Measurements from ENCODE around the gene MSL3B.

MSL3B gene

DNA sequence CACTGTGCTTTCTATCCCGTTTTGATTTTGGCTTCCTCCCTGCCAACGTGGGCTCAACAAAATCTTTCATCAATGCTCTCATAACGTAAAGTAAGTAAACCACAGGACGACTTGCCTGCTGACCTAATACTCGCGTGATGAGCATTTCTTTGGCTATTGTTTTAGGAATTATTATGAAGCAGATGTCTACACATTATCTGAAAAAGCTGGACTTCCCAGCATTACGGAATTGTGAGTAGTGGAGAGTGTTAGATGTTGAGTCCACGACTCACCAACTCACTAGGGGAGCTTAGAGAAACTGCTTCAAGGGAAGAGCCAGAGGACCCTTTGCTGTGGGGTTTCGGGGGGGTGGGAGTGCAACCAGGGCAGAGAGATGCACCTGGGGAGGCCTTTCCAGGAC, 35.8 kb downstream of the MSL3B start:
- DNase-seq = no peak

DNA sequence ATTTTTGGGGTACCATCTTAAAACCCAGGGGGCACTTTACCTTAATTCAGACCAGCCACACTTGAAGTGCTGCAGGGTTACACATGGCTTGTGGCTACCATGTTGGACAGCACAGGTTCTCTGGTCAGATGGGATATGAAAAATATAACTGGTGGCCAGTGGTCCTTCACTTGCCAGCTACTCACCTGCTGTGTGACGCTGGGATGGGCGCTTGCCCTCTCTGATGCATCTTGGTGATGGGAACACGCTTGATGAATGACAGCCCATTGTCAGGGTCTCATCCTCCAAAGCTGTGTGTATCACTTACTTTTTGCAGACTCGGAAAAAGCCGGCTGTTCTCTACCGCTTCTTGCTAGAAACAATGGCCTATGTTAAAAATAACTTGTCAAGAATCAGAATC, 36.3 kb downstream of the MSL3B start:
- no peak for DNase-seq

DNA sequence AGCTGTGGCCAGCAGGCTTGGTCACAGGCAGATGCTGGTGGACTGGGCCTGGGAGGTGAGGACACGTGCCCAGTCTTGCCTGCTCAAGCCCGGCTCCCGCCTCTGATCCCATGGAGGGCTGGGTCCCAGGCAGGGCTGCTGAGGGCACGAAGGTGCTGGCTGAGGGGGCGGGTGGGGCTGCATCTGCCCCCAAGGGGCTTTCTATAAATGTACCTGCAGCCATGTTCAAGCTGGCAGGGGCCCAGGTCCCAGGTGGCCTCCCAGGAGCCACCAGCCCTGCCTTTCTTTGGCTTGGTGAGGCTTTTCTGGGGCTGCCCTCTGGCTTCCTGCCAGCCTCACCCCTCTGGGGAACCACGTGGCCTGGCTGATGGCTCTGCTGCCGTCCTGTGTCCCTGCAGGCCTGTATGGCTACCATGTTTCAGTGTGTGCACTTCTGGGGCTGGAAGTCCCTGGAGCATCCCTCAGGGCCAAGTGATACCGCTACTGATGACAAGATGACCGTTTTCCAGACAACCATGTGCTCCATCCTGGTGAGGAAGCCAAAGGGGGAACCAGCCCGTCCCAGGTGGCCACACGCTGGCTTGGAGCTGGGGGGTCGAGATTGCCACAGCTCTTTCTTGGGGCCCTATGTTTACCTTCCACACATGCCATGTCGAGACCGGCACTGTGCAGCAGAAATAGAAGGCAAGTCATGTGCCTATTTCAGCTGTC, 37.0 kb downstream of the MSL3B start:
- no peak for DNase-seq

DNA sequence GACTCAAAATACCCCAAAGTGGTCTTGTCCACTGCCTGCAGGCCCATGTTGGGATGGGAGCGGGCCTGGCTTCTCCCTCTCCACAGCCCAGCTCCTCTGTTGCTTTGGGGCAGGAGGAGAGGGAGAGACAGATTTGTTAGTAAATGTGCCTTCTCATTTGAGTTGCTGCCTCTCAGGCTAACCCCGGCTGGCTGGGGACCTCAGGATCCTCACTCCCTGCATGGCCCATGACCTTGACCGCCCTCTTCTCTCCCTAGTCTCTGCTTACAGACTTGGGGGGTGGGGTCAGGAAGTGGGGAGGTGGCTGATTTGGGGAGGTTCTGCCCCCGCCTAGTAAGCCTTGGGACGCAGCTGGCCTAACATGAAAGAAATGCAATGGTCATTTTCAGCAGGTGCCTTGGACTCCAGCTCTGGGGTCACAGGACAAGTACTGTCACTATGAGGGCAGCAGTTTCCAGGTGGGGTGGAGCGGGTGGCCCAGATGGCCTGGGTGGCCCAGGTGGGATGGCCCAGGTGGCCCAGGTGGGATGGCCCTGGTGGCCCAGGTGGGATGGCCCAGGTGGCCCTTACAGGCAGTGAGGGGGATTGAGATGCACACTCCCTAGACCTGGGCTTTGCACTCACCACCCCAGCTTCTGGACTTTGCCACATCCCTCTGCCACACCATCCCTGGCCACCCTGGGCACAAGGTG, 37.9 kb downstream of the MSL3B start:
- no peak for DNase-seq

DNA sequence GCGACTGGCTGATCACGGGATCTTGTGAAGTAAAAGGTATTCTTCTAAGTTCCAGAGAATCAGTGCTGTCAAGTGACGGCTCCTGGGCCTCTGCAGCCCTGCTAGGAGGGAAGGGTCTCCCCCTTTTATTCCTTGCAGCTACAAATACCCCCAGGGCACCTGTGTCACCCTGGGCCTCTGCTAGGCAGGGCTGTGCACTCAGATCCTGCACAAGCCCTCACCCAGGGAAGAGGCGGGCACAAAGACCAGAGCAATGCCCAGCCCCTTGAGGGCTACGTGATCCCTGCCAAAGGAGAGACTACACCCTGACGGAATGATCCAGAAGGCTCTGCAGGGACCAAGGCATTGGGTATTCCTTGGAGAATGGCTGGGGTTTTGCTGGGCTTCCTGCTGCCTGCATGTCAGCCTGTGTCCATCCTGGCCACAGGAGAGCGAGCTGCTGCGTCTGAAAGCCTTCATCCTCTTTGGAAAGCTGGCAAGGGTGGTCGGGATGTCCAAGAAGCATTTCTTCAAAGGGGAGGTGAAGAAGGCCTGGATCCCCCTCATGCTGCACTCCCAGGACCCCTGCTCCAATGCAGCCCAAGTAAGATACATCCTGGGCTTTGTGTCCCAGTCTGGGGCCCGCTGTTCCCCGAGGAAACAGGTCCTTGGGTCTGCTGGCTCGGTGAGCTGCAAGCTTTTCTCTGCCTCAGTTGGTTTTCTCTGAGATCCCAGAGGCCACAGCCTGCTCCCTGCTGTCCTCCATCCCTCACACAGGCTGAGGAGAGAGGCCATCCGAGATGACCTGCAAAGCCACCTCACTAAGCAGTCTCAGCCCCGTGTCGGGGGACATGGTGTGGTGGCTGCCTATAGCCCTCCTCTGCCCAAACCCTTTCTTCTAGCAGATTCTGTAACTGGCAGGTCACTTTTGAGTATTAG, 38.7 kb downstream of the MSL3B start:
- DNase-seq = no peak

DNA sequence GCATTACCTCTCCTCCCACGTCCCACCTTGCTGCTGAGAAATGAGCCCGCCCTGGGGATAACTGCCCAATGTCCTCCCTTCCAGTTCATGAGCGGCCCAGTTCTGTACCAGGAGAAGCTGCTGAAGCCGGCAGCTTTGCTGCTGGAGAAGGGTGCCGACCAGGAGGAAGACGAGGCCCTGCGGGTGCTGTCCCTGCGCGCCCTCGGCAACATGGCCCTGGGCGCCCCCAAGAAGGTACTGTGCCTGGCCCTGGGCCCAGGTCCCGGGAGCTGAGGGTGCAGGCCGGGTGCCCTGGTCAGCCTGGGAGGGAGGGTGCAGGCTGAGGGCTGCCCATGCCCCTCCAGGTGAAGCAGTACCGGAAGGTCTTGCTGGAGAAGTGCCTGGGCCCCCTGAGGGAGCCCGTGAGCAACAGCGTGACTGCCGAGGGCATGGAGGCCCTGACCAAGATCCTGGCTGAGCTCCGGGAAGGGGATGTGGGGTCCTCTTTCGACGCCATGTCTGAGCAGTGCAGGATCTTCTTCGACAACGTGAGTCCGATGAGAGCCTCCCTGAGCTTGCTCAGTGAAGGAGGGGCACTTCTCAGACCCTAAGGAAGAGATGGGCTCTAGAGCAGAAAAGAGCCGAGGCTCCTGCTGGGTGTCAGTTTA, 39.5 kb downstream of the MSL3B start:
- DNase-seq = no peak

DNA sequence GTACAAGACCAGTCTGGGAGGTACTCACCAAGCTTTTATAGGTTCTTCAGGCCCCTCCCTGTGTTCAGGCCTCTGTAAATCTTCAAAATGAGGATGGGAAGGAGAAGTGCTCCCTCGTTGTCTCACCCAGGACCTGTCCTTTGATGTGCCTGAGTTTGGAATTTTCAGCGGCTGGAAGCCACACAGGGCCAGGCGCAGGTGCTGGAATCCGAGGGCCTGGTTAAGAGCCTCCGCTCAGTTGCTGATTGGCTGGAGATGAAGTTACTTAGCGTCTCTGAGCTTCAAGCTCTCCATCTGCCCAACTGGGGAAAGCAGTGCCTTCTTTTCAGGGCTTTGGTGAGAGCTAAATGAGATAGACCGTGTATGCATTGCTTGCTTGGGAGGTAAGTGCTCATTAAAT, 43.8 kb downstream of the MSL3B start:
- DNase-seq = no peak

DNA sequence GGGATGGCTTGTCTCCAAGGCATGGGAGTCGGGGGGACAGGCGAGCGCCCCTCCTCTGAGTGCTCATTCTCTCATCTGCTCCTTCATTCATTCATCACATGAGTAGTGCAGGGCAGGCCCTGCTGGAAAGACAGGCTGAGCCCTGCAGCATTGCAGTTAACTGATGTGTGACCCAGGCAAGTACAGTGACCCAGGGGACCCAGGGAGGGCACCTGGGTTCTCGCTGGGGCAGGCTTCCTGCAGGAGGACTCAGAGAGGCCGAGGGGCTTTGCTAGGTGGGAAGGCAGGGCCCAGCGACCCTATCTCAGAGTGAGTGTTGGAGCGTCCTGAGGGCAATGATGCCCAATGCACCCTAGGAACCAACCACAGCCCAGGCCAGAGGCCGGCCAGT, 44.5 kb downstream of the MSL3B start:
- DNase-seq = no peak

DNA sequence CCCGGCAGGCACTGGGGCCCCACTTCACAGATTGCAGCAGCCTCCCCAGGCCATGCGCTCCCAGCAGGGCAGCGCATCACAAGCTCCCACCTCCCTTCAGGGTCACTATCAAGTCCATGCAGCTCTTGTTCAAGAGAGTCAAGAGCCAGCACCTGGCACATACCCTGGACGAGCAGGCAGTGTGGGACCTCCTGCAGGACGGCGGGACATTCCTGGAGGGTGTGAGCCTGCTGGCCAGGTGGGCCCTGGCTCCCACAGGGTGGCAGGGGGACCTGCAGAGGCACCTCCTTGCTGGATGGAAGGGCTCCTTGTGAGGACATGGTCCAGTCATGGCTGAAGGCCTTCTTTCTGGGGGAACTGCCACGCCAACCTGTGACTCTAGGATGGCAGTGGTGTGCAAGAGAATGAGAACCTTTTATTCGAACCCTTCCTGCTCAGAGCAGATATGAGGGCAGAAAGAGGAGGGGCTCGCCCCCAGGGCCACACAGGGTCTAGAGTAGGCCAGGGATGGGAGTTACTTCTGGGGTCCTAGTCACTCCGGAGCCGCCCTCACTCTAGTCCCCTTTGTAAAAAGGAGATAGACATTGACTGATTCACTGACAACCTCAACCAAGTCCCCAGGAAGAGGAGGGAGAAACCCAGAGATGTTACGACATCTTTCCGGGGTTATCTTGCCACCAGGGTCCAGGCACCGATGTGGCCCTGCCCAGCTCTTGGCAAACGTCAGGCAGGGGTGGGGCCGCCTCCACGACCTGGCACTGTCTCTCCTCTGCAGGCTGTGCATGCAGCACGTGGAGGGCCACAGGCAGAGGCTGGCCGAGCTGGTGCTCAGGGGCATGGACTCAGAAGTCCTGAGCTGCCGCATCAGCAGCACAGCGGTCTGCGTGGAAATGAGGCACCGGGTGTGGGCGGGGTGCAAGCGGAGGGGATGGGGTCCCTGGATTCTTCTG, 45.1 kb downstream of the MSL3B start:
- no peak for DNase-seq

DNA sequence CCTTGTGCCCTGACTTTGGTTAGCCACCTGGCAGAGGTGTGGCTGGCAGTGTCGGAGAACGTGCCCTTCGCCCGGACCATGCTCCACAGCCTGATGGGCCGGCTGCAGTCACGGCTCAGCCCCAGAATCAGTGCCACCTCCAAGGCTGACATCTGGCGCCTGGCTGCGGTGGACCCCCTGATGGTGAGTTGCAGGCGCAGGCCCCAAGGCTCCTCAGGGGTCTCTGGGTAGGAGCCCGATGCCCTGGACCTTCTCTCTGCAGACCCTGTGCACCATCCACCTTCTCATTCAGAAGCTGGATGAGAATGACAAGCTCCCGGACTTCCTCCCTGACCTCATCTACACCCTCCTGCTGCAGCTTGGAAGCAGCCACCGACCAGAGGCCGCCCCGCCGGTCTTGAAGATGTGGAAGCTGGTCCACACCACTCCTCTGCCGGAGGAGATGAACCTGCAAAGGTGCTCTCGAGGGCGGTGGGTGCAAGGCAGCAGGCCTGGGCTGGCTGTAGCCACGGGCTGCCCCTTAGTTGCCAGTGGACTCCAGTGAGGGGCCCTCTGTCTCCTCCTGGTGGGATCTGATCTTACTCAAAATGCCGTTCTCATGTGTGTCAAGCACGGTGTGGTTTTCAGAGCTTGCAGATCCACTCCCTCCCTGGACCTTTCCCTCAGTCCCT, 46.0 kb downstream of the MSL3B start:
- DNase-seq = no peak

DNA sequence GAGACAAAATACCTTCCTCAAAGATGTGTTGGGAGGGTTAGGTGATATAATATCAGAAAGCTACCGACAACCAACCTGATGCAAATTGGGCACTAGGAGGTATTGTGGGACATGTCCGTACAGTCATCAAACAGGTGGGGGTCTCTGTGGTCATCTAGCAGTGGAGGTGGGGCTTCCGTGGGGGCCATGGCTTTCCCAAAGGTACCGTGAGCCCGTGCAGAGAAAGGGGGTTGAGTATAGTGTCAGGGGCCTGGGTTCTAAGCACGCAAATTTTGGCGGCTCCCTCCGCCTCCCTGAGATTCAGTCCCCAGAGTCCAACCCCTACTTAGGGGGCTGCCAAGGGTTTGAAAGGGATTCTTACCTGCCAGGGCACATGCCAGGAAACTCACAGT, 46.5 kb downstream of the MSL3B start:
- no peak for DNase-seq

DNA sequence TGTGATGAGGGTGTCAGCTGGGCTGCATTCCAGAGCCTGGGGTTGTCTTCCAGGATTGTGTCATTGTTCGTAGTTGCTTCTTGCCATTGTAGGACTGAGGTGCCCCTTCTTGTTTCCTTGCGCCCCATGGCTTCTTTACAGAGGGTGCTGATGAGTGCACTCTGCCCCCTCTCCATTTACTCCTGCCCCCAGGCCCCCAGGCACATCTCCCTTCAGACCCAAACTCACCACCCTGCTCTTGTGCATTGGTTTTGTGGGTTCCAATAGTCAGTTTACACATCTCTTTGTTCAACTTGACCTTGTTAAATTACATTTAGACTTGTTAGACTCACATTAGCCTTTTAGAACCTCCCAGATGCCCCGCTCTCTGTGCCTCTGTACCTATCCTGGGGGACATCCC, 47.0 kb downstream of the MSL3B start:
- DNase-seq = no peak

DNA sequence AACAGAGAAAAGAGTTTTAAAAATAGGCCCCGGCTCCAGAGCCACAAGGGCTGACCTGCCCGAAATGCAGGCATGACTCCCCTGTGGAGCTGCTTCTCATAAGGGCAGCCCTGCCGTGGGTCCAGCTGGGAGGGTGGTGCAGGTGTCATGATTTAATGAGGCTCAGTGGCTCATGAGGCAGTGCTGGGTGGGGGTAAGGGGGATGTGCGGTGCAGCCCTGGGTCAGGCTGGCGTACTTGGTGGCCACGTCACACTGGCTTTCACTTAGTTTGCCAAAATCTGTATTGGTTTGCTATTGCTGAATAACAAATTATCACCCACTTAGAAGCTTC, 47.4 kb downstream of the MSL3B start:
- no peak for DNase-seq

DNA sequence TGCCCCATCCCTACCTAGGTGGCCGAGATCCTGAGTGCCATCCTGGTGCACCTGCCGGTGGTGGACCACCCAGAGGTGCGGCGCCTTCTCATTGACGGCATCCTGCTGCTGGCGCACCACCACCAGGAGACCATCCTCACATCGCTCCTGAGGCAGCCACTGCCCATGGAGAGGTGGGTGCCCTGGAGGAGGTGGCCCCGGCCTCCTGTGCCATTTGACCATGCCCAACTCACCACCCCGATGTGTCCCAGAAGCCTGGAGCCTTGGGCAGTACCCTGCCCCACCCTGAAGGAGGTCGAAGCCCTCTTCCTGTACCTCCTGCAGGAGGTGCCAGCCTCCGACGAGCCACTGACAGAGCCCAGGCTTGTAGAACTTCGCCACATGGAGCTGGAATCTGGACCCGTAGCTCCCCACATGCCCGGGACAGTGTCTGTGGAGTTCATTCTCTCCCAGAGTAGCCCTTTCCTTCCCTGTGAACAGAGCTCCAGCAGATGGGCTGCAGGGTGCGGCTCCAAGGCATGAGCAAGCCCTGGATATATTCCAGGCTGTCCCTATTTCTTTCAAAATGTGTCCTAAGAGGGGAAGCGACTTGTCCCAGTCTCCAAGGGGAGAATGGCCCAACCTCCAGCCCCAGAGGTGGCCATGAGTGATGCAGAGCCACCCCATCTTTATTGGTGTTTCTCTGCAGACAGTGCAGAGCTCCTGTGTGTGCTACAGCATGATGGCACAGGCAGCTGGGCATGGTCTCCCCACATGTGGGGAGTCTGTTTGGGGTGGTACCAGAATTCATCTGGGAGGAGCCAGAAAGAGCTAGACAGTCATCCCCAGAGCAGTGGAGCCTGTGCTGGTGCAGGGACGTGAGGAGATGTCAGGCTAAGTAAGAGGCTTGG, 48.1 kb downstream of the MSL3B start:
- DNase-seq = no peak

DNA sequence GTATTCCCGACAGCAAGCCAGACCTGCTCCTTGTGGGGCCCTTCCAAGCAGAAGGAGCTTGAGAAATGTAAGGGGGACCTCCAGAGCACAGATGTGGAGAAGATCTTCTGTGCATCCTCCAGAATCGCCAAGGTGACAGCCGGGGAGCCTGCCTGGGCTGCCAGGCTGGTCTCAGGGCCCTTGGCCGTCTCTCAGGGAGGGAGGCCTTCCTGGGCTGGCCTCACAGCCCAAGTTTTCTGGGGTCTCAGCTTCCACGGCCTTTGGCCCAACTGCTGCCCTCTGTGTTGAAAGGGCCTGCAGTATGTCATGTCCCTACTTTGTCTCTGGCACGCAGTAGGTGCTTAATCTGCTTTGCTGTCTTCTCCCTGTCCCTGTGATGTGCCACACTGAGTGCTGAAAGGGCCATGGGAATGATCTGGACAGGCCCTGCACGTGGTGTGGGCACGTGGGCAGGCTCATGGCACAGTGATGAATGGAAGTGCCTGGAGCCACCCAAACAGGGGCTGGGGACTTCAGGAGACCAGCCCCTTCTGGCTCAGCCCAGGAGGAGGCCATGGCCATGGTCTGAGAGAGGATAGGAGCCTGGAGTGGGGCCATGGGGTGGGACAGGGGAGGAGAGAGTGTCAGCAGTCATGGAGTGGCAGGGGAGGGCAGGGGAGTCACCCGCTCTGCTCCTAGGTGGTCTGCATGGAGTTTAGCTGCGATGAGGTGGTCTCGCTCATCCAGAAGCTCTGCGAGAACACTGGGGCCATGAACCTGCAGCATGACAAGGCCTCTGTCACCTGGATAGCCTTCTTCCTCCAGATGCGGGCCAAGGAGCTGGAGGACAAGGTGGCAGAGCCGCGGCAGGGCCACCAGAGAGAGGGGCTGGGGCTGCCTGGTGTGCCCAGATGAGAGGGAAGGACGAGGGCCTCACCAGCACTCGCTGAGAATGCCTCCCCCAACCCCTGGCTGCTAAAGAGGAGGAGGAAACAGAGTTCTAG, 49.3 kb downstream of the MSL3B start:
- no peak for DNase-seq

DNA sequence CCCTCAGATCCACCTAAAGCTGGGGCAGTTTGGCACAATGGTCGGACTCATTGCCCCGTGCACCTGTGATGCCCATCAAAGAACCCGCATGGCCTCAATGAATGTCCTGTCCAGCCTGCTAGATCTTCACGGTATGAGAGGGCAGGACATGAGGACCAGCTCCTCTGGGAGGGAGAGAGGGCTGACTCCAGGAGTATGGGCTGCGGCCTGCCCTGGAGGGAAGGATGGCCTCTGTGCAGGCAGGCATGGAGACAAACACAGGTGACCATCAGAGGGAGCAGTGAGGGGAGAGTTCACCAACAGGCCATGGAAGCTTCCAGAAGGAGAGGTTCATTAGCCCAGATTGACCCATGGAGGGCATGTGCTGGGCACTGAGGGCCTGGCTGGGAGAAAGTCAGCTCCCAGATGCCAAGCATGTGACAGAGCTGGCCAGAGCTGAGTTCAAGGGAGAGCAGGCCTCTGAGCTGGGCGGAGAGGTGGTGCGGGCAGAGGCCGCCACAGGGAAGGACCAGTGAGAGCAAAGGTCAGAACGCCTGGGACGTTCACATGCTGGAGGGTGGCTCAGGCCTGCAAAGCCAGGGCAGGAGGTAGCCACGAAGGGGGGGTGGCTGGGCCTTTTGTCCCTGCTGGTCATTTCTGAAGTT, 50.1 kb downstream of the MSL3B start:
- DNase-seq = no peak

DNA sequence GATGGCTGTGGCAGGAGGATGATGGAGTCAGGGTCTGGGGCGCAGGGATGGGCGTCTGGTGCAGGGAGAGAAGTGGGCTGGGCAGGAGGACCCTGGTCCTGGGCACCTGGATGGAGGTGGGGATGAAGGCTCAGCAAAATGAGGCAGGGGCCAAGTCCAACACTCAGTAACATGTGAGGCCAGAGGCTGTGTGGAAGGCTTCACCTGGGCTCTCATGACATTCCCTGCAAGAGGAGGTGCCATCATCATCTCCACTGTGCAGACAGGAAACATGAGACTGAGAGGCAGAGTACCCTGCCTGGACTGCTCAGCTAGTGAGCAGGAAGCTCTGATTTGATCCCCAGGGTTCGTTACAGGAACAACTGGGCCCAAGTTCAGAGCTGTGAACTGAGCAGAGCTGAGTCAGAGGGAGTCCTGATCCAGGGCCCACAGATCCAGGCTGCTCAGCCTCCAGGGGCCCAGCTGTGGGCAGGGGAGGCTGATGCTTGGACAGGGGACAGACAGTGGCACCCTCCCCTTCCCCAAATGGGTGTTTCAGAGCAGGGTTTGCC, 50.8 kb downstream of the MSL3B start:
- no peak for DNase-seq

DNA sequence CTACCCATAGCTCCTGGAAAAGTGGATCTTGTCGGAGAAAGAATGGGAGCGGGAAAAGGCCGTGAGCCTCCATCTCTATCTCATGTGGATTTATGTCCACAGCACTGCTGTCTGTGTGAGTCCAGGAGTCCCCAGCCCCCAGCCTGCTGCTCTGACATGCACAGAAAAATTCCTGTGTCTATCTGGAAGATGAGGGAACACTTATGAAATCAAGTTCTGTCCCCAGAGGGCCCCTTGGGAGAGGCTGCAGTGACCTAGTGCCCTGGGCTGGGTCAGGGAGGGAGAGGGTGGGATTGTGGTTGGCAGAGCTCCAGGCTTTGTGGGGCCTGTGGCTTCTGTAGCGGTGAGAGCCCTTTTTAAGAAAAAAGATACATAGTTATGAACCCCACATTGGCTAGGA, 51.4 kb downstream of the MSL3B start:
- no peak for DNase-seq

Measured in inflammatory macrophage (primary cell).